ENCODE results near the gene TANGO6.

The TANGO6 gene

GRCh38 chr16:68921637-68922036 is 78.3 kb downstream of the TANGO6 start:
- no peak for DNase-seq
- H4K20me1 ChIP-seq (ENCODE audit: insufficient read depth, low read length): no peaks in the 10 kb centered on the region
- no peaks in the 10 kb centered on the region for H3K4me1 ChIP-seq (ENCODE audit: insufficient read depth, low read length)
- H3K4me3 ChIP-seq (ENCODE audit: low read depth in 1 of 2, low read length in 2 of 2): no peak overlapping the region
- no peaks in the 10 kb centered on the region for H3K79me2 ChIP-seq (ENCODE audit: insufficient read depth, low read length)
- ATAC-seq (ENCODE audit: insufficient read depth, low read depth): no peak
- no peaks in the 10 kb centered on the region for H3K9me3 ChIP-seq (ENCODE audit: insufficient read depth, low read length, severe bottlenecking)
- H3K9ac ChIP-seq (ENCODE audit: low read depth, low read length): no peak overlapping the region
- no peak overlapping the region for H3K4me2 ChIP-seq (ENCODE audit: insufficient read depth, low read length)
- H3K27ac ChIP-seq (ENCODE audit: low read length): no peak overlapping the region
- TF ChIP-seq CTCF (IDR thresholded peaks at IDR 0.05; ENCODE audit: borderline replicate concordance, extremely low read depth, low read length, poor library complexity, severe bottlenecking) (no peak), EZH2 (IDR thresholded peaks at IDR 0.05; ENCODE audit: borderline replicate concordance, low read depth, low read length, severe bottlenecking) (no peak)
- H3K36me3 ChIP-seq (ENCODE audit: insufficient read depth, low read length): peaks cover 8% of the 10 kb centered on the region; the same call in 1 of the 2 replicates
- no peak overlapping the region for H2AFZ ChIP-seq (ENCODE audit: low read depth, low read length)
- H3K27me3 ChIP-seq (ENCODE audit: insufficient read depth, low read length, poor library complexity): no peaks in the 10 kb centered on the region

- no peak overlapping the region for H3K27ac ChIP-seq (ENCODE audit: low read length)
- no peak overlapping the region for H3K4me3 ChIP-seq (ENCODE audit: low read depth in 1 of 2, low read length in 2 of 2)
- H3K27me3 ChIP-seq (ENCODE audit: insufficient read depth, low read length, poor library complexity): no peaks in the 10 kb centered on the region
- ATAC-seq (ENCODE audit: insufficient read depth, low read depth) (no peak), DNase-seq (no peak)
- no peaks in the 10 kb centered on the region for H3K4me1 ChIP-seq (ENCODE audit: insufficient read depth, low read length)
- peaks cover 18% of the 10 kb centered on the region for H3K36me3 ChIP-seq (ENCODE audit: insufficient read depth, low read length)
- H4K20me1 ChIP-seq (ENCODE audit: insufficient read depth, low read length): no peaks in the 10 kb centered on the region
- no peaks in the 10 kb centered on the region for H3K79me2 ChIP-seq (ENCODE audit: insufficient read depth, low read length)
- no peak overlapping the region for H3K4me2 ChIP-seq (ENCODE audit: insufficient read depth, low read length)
- no peaks in the 10 kb centered on the region for H3K9me3 ChIP-seq (ENCODE audit: insufficient read depth, low read length, severe bottlenecking)
- no peak overlapping the region for H3K9ac ChIP-seq (ENCODE audit: low read depth, low read length)
- H2AFZ ChIP-seq (ENCODE audit: low read depth, low read length): no peak overlapping the region
- no peak for TF ChIP-seq CTCF (IDR thresholded peaks at IDR 0.05; ENCODE audit: borderline replicate concordance, extremely low read depth, low read length, poor library complexity, severe bottlenecking)
- TF ChIP-seq EZH2 (IDR thresholded peaks at IDR 0.05; ENCODE audit: borderline replicate concordance, low read depth, low read length, severe bottlenecking): no peak
These were observed 79.8 kb downstream of the TANGO6 start for GRCh38 chr16:68923116-68923515.

- DNase-seq (no peak), ATAC-seq (ENCODE audit: insufficient read depth, low read depth) (no peak)
- Histone ChIP-seq H3K9ac (ENCODE audit: low read depth, low read length) (no peak overlapping the region), H2AFZ (ENCODE audit: low read depth, low read length) (no peak overlapping the region), H3K36me3 (ENCODE audit: insufficient read depth, low read length) (peaks cover 40% of the 10 kb centered on the region), H3K4me3 (ENCODE audit: low read depth in 1 of 2, low read length in 2 of 2) (no peak overlapping the region), H3K27me3 (ENCODE audit: insufficient read depth, low read length, poor library complexity) (no peaks in the 10 kb centered on the region), H3K4me1 (ENCODE audit: insufficient read depth, low read length) (no peaks in the 10 kb centered on the region), H3K9me3 (ENCODE audit: insufficient read depth, low read length, severe bottlenecking) (no peaks in the 10 kb centered on the region), H3K79me2 (ENCODE audit: insufficient read depth, low read length) (no peaks in the 10 kb centered on the region), H3K27ac (ENCODE audit: low read length) (no peak overlapping the region), H3K4me2 (ENCODE audit: insufficient read depth, low read length) (no peak overlapping the region), H4K20me1 (ENCODE audit: insufficient read depth, low read length) (no peaks in the 10 kb centered on the region)
- TF ChIP-seq EZH2 (IDR thresholded peaks at IDR 0.05; ENCODE audit: borderline replicate concordance, low read depth, low read length, severe bottlenecking) (no peak), CTCF (IDR thresholded peaks at IDR 0.05; ENCODE audit: borderline replicate concordance, extremely low read depth, low read length, poor library complexity, severe bottlenecking) (no peak)
These were observed 83.7 kb downstream of the TANGO6 start for GRCh38 chr16:68927018-68927417.

GRCh38 chr16:68931196-68931595 is 87.9 kb downstream of the TANGO6 start:
- no peak for TF ChIP-seq EZH2 (IDR thresholded peaks at IDR 0.05; ENCODE audit: borderline replicate concordance, low read depth, low read length, severe bottlenecking)
- Histone ChIP-seq H3K9me3 (ENCODE audit: insufficient read depth, low read length, severe bottlenecking) (no peaks in the 10 kb centered on the region), H3K79me2 (ENCODE audit: insufficient read depth, low read length) (no peaks in the 10 kb centered on the region), H3K27ac (ENCODE audit: low read length) (no peak overlapping the region), H3K9ac (ENCODE audit: low read depth, low read length) (no peak overlapping the region), H3K4me2 (ENCODE audit: insufficient read depth, low read length) (no peak overlapping the region), H4K20me1 (ENCODE audit: insufficient read depth, low read length) (no peaks in the 10 kb centered on the region), H3K4me3 (ENCODE audit: low read depth in 1 of 2, low read length in 2 of 2) (no peak overlapping the region), H3K4me1 (ENCODE audit: insufficient read depth, low read length) (no peaks in the 10 kb centered on the region; the same call in 1 of the 2 replicates), H3K36me3 (ENCODE audit: insufficient read depth, low read length) (peaks cover 48% of the 10 kb centered on the region), H2AFZ (ENCODE audit: low read depth, low read length) (no peak overlapping the region), H3K27me3 (ENCODE audit: insufficient read depth, low read length, poor library complexity) (no peaks in the 10 kb centered on the region)
- ATAC-seq (ENCODE audit: insufficient read depth, low read depth) (no peak), DNase-seq (no peak)

All from DND-41 (cell line).